ENCODE data around the gene NUP210. TPM values are rescaled to one million over a fixed set of nuclear protein-coding genes. Genes with fewer than 3 reads are reported as not detected.

Gene NUP210
- total and polyA plus RNA-seq, 2 experiments from 2014 or later = 13.8 to 73.9 TPM

- no peak for TF ChIP-seq REST (IDR thresholded peaks at IDR 0.05; ENCODE audit: unreplicated experiment)
- TF ChIP-seq EZH2phosphoT487 (IDR thresholded peaks at IDR 0.05; ENCODE audit: unreplicated experiment) = no peak
- TF ChIP-seq EZH2 (IDR thresholded peaks at IDR 0.05; ENCODE audit: low read depth, unreplicated experiment) = no peak
- Histone ChIP-seq H3K4me3 (no peak overlapping the region), H3K9me2 (ENCODE audit: insufficient read depth) (no peaks in the 10 kb centered on the region), H3K27me3 (ENCODE audit: insufficient read depth) (no peaks in the 10 kb centered on the region), H3F3A (replicated peaks; ENCODE audit: low read depth) (no peaks in the 10 kb centered on the region), H2AFZ (no peak overlapping the region), H3K27ac (ENCODE audit: low read depth) (no peak overlapping the region), H3K4me1 (ENCODE audit: insufficient read depth) (0 out of 2 replicates have a peak, but pooled peaks cover 5% of the 10 kb centered on the region), H3K4me2 (no peak overlapping the region), H4K20me1 (replicated peaks; ENCODE audit: insufficient read depth) (no peaks in the 10 kb centered on the region; the same call in none of the 2 replicates), H3K79me2 (replicated peaks; ENCODE audit: insufficient read depth) (peaks cover 37% of the 10 kb centered on the region), H3K36me3 (ENCODE audit: insufficient read depth) (no peaks in the 10 kb centered on the region)
- ATAC-seq (no peak), DNase-seq (ENCODE audit: low spot score) (no peak)
- Mint-ChIP-seq H3K27ac (no peak overlapping the region; the same call in 1 of the 2 replicates), H3K36me3 (ENCODE audit: low read depth) (peaks cover 23% of the 10 kb centered on the region), H3K27me3 (ENCODE audit: insufficient read depth, low read depth, poor library complexity) (peaks cover 7% of the 10 kb centered on the region), H3K9me3 (no peaks in the 10 kb centered on the region), H3K4me1 (peaks cover 11% of the 10 kb centered on the region; the same call in 2 of the 3 replicates), H3K4me3 (no peak overlapping the region)
These were observed 19.9 kb downstream of the NUP210 start for GRCh38 chr3:13400114-13400673.

- Mint-ChIP-seq H3K4me3 (no peak overlapping the region), H3K4me1 (peaks cover 8% of the 10 kb centered on the region; the same call in 2 of the 3 replicates), H3K27me3 (ENCODE audit: insufficient read depth, low read depth, poor library complexity) (peaks cover 6% of the 10 kb centered on the region), H3K36me3 (ENCODE audit: low read depth) (peaks cover 27% of the 10 kb centered on the region), H3K9me3 (no peaks in the 10 kb centered on the region), H3K27ac (no peak overlapping the region)
- Histone ChIP-seq H3K27me3 (ENCODE audit: insufficient read depth) (no peaks in the 10 kb centered on the region), H3F3A (replicated peaks; ENCODE audit: low read depth) (no peaks in the 10 kb centered on the region), H3K4me1 (ENCODE audit: insufficient read depth) (0 out of 2 replicates have a peak, but pooled peaks cover 5% of the 10 kb centered on the region), H3K9me2 (ENCODE audit: insufficient read depth) (no peaks in the 10 kb centered on the region), H4K20me1 (replicated peaks; ENCODE audit: insufficient read depth) (no peaks in the 10 kb centered on the region; the same call in none of the 2 replicates), H3K4me3 (no peak overlapping the region), H3K4me2 (no peak overlapping the region), H3K36me3 (ENCODE audit: insufficient read depth) (no peaks in the 10 kb centered on the region), H2AFZ (no peak overlapping the region), H3K27ac (ENCODE audit: low read depth) (no peak overlapping the region), H3K79me2 (replicated peaks; ENCODE audit: insufficient read depth) (peaks cover 34% of the 10 kb centered on the region)
- ATAC-seq (peak; percentile 25; the same call in 2 of the 3 replicates), DNase-seq (ENCODE audit: low spot score) (no peak)
- no peak for TF ChIP-seq CREB1 (CRISPR knock-in tag; IDR thresholded peaks at IDR 0.05; ENCODE audit: low read depth)
- no peak for TF ChIP-seq EZH2 (IDR thresholded peaks at IDR 0.05; ENCODE audit: low read depth, unreplicated experiment)
- TF ChIP-seq ZNF462 (CRISPR knock-in tag; IDR thresholded peaks at IDR 0.05) = no peak
- TF ChIP-seq ZNF114 (CRISPR knock-in tag; IDR thresholded peaks at IDR 0.05) = no peak
- no peak for TF ChIP-seq STAT1 (IDR thresholded peaks at IDR 0.05; ENCODE audit: unreplicated experiment)
- no peak for TF ChIP-seq REST (IDR thresholded peaks at IDR 0.05; ENCODE audit: unreplicated experiment)
These were observed 20.5 kb downstream of the NUP210 start for GRCh38 chr3:13399603-13400002.

Data from GM23338 (cell line).